T-helper 2 cell (primary cell): ENCODE data around the gene ZBTB7C.
"Not testable (repeated sequence)": the region's sequence is repeated elsewhere in the genome, so short reads cannot be mapped to it uniquely, and the experiment has no call there.

Source experiments
- DNase-seq, 5 experiments: peaks; one replicate each; pipeline versions ENCODE4 v3.0.0 to v3.0.0-alpha.2; 2012 to 2022

ZBTB7C gene

DNA sequence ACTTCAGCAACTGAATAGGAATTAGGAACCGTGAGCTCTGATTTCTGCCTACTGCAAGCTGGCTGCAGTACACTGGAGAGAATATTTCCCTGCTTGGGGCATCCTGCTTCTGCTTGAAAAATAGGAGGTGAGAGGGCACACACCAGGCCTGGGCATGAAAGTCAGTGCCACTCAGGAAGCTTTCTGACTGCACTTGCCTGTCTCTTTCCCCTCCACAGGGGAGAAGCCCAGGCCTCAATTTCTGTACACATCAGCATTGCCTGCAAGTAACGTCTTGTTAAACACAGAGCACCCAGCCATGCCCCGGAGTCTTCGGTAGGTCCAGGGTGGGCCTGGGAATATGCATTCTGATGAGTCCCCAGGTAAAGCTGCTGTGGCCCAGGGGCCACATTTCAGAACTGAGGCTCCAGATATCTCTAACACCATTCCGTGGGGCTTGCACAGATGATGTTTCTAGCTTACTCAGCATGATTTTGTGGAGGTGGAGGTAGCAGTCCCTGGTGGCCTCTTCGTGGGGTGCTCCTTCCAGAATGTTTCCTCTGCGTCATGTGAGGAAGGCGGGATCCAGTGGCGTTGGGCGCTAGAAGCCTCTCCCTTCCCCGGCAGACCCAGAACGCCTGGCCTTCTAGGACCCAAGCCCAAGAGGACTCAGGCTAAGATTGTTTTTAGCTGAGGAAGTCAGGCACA lies 114.1 kb downstream of the ZBTB7C start:
- DNase-seq, result no peak

DNA sequence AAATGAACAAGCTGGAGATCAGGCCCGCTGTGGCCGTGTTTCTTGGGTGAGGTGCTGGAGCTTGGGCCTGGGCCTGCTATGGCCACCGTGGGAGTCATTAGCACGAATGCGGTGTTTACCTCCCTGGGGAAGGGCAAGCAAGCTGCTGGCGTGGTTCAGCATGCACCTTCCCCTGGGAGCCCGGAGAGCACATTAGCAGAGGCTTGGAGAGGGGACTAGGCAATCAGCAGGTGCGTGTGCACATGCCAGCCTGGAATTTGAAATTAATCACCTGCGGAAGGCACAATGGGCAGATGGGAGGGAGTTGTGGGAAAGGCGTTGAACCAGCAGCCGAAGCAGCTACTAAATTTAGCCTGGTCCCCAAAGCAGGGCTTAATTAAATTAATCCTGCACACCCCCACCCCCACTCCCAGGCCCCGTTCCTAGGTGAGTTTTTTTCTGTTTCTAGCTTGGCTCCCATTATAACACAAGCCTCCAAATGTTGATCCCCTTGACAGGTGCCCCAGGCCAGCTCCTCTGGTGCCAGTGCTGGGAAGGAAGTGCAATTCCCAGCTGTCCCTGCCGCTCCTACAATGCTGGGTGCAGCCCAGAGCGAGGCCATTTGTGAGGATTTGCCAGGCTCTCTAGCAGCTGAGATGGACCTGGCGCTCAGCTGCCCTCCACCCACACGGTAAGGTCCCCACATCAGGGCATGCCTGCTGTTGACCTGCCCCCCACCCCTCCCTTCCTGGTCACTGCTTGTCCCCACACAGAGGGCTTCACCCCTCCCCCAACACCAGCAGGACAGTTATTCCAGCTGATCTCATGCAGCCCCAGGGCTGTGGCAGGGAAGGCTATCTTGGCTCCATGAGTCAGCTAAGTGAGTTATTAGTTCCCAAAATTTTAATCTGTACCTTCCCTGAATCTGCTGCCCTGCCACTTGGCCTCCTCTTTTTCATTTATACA lies 115.0 kb downstream of the ZBTB7C start:
- no peak for DNase-seq

DNA sequence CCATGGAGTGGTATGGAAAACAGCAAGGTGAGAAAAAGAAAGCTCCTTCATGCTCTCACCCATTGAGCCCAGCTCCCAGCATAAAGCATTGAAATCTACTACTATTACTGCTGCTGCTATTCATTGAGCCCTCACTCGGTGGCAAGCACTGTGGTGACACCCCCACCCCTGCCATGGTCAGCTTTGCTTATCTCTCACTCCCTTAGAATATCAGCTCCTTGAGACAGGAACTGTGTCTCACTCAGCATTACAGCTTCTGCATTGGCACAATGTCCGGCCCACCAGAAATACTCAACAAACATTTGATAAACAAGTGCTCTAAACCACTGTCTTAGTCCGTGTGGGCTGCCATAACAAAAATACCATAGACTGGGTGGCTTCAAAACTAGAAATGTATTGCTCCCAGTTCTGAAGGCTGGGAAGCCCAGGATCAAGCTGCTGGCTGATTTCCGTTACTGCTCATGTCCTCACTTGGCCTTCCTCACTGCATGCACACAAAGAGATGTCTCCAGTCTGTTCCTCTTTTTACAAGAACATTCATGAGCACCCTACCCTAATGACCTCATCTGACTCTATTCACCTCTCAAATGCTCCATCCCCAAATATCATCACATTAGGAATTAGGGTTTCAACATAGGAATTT lies 116.3 kb downstream of the ZBTB7C start:
- DNase-seq, result no peak

DNA sequence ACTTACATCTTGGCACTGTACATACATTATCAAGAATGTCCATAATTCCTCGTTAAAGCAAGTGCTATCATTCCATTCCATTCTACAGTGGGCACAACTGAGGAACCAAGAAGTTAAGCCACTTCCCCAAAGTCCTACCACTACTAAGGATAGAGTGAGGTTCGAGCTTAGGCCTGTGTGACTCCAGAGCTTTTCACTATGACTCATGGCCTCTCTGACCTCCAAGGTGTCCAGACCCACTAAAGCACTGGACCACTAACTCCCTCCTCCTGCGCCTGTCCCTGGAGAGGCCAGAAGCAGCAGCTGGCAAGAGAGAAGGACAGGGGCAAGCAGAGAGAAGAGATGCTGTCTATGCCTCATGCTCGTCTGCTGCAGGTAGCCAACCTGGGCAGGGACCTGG lies 117.0 kb downstream of the ZBTB7C start:
- no peak for DNase-seq

DNA sequence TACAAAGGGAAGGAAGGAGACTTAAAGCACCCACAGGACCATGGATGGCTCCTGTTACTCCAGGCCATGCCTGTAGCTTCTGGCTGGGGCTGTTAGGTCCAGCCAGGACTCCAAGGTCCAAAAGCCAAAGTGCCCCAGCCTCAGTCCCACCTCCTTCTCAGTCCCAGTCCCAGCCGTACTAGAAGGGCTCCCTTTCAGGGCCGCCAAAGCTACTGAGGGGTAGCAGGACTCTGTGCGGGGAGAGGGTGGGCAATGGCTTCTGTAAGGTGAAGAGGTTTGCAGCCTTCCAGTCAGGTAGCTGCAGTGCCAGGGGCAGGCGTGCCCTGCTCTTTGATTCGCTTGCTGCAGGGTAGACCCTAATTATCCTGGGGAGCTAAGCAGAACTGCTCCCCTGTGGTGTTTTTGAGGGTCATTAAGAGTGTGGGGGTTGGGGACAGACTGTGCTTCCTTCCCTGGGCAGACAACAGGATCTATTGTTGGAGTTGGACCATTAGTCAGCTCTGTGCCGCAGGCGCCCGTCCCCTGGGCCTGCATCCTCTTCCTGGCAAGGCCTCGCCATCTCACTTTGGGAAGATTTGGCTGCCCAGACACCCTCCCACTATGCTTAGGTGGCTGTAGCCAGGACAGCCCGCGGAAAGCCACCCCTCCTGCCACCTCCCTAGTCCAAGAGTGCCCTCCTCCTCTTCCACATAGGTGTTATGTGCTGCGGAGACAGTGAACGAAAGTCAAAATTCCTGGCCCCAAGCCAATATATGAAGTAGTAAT lies 118.8 kb downstream of the ZBTB7C start:
- DNase-seq, result no peak

DNA sequence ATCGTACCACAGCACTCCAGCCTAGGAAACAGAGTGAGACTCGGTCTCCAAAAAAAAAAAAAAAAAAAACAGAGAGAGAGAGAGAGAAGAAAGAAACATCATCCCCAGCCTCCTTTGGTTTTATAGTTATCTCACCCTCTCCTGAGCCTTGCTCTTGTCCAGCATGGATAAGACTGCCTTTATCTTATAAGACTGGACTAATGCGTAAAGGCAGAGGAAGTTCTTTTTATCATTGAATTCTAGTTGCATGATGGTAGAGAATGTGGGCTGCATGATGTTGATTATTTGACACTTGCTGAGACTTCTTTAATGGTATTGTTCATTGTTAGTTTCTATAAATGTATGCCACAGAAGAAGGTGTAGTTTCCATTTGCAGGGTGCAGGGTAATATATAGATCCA lies 124.4 kb downstream of the ZBTB7C start:
- DNase-seq, result no peak

DNA sequence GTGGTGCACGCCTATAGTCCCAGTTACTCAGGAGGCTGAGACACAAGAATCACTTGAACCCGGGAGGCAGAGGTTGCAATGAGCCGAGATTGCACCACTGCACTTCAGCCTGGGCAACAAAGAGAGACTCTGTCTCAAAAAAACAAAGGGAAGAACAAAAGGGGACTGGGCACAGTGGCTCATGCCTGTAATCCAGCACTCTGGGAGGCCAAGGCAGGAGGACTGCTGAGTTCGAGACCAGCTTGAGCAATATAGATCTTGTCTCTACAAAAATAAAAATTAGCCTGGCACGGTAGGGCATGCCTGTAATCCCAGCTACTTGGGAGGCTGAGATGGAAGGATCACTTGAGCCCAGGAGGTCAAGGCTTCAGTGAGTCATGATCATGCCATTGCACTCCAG lies 125.2 kb downstream of the ZBTB7C start:
- DNase-seq, result not testable (repeated sequence)

DNA sequence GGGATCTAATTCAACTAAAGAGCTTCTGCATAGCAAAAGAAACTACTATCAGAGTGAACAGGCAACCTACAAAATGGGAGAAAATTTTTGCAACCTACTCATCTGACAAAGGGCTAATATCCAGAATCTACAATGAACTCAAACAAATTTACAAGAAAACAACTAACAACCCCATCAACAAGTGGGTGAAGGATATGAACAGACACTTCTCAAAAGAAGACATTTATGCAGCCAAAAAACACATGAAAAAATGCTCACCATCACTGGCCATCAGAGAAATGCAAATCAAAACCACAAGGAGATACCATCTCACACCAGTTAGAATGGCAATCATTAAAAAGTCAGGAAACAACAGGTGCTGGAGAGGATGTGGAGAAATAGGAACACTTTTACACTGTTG lies 127.7 kb downstream of the ZBTB7C start:
- DNase-seq, result not testable (repeated sequence)

DNA sequence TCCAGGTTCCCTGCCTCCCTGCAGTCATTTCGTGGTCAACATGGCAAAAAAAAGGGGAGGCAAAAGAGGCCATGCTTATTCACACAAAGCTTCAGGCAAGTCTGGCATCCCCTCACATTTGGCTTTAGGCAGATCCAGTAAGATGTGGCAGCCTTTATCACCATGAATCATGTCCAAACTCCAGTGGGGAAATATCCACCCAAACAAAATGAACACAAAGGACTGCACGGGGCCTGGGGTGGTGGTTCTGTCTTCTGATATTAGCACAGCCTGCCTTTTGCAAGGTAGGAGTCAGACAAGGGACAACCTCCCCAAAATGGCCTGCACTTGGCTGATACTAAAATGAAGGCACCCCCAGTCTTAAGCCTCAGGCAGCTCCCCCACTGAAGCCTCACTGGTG lies 129.9 kb downstream of the ZBTB7C start:
- no peak for DNase-seq

DNA sequence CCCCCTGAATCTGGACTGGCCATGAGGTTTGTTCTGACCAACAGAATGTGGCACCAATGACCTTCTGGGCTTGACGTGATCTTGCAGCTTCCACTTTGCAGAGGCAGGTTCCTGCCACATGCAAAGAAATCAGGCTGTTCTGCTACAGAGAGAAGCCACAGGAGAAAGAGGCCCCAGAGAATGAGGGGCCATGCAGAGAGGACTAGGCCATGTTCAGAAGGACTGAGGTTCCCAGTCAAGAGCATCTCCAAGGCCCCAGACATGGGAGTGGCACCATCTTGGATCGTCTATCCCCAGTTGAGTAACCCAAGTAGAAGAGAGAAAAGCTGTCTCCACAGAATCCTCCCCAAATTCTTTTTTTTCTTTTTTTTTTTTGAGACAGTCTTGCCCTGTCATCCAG lies 131.1 kb downstream of the ZBTB7C start:
- no peak for DNase-seq

DNA sequence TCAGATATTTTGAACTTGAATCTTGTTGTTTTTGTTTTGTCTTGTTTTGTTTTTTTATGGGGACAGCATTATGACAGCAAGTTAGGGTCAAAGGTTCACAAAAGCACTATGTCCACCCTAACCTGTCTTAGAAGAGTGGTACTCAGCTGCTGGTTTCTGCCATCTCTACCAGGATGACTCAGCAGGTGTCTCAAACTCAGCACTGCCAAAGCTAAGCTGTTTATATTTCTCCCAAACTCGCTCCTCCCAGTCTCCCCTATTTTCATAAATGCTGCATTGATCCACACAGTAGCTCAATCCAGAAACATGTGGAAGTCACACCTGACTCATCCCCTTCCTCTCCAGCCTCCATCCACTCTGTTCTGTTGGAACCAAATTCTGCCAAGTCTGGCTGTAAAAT lies 134.9 kb downstream of the ZBTB7C start:
- no peak for DNase-seq

DNA sequence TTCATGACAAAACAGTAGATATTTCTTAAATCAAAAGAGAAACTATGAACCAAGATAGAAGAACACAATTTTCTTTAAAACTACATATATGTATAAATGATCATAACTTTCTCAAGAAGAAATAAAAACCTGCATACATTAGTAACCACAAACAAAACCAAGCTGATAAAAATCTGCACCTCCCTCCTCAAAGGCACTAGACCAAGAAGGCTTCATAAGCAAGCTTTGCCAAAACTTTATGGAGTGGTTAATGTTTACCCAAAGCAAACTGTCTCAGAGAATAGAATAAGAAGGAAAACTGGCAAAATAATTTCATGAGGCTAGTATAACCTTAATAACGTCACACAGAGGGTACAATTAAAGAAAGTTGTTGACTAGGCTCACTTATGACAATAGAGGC lies 138.3 kb downstream of the ZBTB7C start:
- DNase-seq, result no peak

DNA sequence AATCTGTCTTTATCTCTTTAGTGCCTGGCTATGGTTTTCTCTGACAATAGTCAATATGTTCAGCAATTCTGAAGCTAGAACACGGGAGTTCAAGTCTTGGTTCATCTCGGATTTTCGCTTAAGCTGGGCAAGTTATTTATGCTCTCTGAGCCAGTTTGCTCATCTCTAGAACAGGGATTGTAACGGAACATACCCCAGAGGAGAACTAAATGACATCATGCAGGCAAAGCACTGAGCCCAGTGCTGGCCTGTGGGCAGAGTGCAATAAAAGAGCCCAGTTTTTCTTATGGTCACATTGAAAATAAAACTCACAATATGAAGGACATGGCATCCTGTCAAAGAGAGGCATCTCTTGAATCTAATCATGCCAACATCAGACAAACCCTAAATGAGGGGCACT lies 143.9 kb downstream of the ZBTB7C start:
- no peak for DNase-seq

DNA sequence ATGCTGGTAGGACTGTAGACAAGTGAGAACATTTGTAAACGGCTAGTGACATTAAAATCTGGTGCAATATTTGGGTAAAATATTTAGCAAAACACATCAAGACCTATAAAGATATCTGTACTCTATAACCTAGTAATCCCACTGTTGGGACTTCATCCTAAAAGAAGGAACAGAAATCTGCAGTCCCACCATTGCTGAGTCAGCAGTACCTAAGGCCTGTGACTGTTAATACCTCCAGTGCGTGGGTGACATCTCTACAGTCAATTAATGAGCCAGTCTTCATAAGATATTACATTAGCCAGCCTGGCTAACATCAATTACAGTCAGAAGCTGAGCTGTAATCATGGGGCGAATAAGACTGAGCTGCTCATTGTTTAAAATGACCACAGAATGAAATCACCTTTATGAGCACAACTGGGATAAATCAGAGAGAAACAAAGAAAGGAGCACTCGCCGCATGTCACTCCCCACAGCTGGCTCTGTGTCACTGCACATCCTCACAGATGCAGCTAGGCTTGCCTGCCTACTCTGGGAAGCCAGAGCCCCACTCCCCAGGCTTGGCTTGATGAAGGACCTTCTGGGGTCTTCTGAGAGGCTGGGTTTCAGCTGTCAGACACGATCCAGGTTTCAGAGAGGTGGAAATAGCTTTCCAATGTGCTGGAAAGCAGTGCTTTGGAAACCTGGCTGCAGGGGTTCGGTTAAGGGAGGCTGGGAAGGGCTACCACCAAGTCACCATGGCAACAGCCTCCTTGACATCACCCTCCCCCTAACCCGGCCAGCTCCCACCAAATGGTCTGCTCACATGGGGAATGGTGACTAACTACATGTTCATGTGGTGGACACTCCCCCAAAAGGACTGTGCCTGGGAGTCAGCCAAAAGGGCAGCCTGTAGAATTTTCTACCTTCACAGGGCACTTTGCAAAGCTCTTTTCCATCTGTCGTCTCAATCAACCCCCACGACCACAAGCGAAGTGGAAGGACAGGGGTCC lies 145.0 kb downstream of the ZBTB7C start:
- no peak for DNase-seq

DNA sequence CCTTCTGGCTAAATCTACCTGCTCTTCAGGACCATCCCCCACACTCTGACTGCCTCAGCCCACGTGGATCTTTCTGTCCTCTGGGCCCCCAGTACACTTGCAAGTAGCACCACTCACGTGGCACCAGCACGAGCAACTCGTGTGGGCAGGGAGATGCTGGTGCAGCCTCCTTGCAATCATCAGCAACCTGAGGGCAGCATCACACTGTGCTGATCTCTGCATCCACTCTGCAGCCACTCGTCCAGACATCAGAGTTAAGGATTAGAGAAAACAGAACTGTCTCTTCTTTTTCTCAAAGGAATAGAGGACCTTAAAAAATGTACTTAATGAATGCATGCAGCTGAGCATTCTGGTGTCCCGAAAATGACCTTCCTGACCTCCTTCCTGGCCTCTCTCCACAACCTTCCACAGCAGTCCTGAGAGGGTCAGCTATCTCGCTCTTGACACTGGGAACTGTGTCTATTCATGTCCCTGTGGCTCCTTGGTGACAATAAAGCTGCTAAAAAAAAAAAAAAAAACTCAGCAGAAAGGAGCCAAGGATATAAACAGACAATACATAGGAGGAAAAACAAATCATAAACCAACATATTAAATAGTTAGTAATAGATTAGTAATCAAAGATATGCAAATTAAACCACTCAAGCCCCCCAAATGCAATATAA lies 145.9 kb downstream of the ZBTB7C start:
- no peak for DNase-seq

DNA sequence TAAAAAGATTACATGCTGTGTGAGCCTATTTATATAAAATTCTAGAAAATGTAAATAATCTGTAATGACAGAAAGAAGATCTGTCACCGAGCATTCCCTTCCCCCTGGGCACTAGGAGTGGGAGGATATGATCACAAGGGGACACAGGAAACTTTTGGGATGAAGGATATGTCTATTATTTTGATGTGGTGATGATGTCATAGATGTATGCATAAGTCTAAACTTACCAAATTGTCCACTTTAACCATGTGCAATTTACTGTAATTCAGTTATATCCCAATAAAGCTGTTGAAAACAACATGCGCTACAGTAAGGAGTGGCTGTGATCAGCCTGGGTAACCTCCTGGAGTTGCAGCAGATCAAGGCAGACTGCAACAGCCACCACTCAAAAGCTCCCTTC lies 148.9 kb downstream of the ZBTB7C start:
- DNase-seq, result no peak

DNA sequence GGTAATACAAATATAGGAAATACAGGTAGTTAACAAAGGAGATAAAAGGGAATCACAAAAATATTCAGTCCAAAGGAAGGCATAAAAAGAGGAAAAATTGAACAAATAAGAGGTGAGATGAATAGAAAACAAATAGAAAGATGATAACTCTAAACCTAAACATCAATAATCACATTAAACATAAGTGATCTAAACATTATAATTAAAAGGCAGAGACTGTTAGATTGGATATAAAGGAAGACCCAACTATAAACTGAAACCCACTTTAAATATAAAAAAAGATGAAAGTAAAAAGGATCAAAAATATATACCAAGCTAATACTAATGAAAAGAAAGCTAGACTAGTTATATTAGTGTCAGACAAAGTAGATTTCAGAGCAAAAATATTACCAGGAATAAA lies 152.3 kb downstream of the ZBTB7C start:
- no peak for DNase-seq

DNA sequence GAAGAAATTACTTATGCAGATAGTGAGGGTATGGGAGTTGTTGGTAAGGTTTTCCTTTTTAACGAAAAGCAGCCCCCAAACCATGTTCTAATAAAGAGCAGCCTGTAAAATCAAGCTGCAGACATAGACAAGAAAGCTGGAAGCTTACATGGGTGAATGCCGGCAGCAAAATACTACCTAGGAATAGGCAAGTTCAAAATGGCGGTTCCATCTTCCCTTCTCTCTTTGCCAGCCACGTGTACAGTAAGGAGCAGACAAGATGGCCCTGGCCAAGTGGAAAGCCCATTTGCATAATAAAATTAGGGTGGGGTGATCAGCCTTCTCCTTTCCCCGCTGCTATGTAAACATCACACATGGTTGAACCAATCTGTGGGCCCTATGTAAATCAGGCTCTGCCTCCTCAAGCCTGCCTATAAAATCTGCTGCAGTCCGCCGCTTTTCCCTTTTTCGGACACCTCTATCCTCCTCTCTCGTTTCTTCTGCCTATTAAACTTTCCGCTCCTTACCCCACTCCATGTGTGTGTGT lies 155.0 kb downstream of the ZBTB7C start:
- DNase-seq, result no peak

DNA sequence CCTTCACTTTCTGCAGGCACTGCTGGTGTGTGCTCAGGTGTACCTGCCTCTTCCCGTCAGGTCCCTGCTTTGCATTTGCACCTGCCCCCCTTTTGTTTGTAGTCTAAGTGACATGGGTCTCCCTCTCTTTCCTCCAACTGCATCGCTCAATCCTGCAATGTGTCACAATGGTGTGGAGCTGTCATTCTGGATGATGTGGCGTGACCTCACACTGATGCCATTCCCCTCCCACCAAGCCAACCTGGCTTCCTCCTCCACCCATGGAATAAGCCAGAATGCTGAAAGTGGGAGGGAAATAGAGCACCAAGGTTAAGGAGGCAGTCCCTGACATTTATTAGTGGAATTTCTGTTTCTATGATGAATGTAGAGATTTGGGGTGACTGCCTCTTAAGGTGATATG lies 156.7 kb downstream of the ZBTB7C start:
- no peak for DNase-seq

DNA sequence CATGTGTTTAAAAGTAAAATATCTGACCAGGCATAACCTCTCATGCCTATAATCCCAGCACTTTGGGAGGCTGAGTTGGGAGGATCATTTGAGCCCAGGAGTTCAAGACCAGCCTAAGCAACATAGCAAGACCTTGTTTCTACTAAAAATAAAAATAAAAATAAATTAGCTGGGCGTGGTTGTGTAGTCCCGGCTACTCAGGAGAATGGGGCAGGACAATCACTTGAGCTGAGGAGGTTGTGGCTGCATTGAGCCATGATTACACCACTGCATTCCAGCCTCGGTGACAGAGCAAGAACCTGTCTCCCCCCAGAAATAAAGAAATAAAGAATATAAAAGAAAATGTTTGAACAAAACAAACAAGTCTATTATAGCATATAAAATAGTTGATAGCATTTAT lies 158.3 kb downstream of the ZBTB7C start:
- no peak for DNase-seq

DNA sequence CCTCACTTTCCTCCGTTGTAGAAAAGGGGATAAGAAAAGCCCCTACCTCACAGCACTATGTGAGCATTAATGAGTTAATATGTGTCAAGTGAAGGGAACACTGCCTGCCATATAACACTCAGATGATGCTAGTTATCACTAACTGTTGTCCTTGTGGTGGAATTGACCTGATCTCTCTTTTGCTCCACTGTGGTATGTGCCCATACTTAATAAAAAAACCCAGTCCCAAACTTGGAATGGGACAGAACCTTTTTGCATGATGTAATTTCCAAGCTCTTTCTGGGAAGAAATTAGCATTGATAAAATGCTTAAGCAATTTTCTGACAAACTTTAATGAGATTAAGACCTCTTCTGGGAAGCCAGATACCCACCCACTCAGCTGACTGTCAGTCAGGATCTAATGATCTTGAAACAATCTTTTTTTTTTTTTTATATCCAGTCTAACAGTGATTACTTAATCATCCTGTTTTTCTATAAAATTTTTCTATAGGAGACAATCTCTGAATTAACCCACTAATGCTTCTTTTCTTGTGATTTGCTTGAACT lies 158.7 kb downstream of the ZBTB7C start:
- DNase-seq, result no peak
